GM12878 (cell line): ENCODE results near the gene NFATC1.

Source experiments
- BHLHE40 ChIP-seq, 2 experiments: fragments of 450-650 bp in 1 of 2; IDR thresholded peaks; 2 replicates each; pipeline ENCODE4 v1.6.1; 2011 to 2017; ENCODE audit warnings: low read depth in 2 of 2, borderline replicate concordance in 1 of 2, improper control_type of control experiment in 1 of 2, low read length in 1 of 2, mild to moderate bottlenecking in 1 of 2
- CEBPZ ChIP-seq: fragments of 150-350 bp; IDR thresholded peaks from 2 replicates; pipeline ENCODE4 v1.6.1; 2016; ENCODE audit warnings: low read depth, low read length
- EZH2 ChIP-seq: IDR thresholded peaks from 2 replicates; pipeline ENCODE4 v1.6.1; 2012; ENCODE audit warnings: low read depth, mild to moderate bottlenecking, control low read depth, inconsistent platforms, low read length, borderline replicate concordance; ENCODE audit not compliant: control insufficient read depth
- FOXM1 ChIP-seq: IDR thresholded peaks from 2 replicates; pipeline ENCODE4 v1.6.1; 2012; ENCODE audit warnings: low read depth, mild to moderate bottlenecking, inconsistent platforms, low read length, moderate library complexity
- GATAD2B ChIP-seq: fragments of 450-650 bp; conservative IDR thresholded peaks from 2 replicates; pipeline ENCODE4 v1.6.1; 2017; ENCODE audit warnings: low read depth, mild to moderate bottlenecking, moderate library complexity
- HDAC6 ChIP-seq: fragments of 200-600 bp; sonication (generic); IDR thresholded peaks from one replicate; pipeline ENCODE4 v1.8.0; 2017; ENCODE audit warnings: antibody characterized with exemption; ENCODE audit not compliant: unreplicated experiment
- MEF2B ChIP-seq: fragments of 450-650 bp; IDR thresholded peaks from 2 replicates; pipeline ENCODE4 v1.6.1; 2018; ENCODE audit warnings: mild to moderate bottlenecking, moderate library complexity; ENCODE audit not compliant: partially characterized antibody, poor library complexity, severe bottlenecking
- POLR2A ChIP-seq: IDR thresholded peaks from 2 replicates; pipeline ENCODE4 v1.6.1; 2011; ENCODE audit warnings: low read depth, mild to moderate bottlenecking, low read length
- SMAD1 ChIP-seq: fragments of 450-650 bp; IDR thresholded peaks from 2 replicates; pipeline ENCODE4 v1.6.1; 2018; ENCODE audit warnings: mild to moderate bottlenecking, low read depth; ENCODE audit not compliant: partially characterized antibody
- TF ChIP-seq, protein P1 (sequence below), 3 experiments: IDR thresholded peaks in 2 of 3; conservative IDR thresholded peaks in 1 of 3; 2 replicates each; pipeline ENCODE4 v1.5.1; 2011; ENCODE audit warnings: low read depth in 3 of 3, low read length in 3 of 3, mild to moderate bottlenecking in 3 of 3, control low read depth in 2 of 3, moderate library complexity in 2 of 3, inconsistent platforms in 1 of 3, mixed read lengths in 1 of 3; ENCODE audit not compliant: control insufficient read depth in 2 of 3, insufficient read depth in 1 of 3; ENCODE audit errors: extremely low read depth in 1 of 3

DNA sequence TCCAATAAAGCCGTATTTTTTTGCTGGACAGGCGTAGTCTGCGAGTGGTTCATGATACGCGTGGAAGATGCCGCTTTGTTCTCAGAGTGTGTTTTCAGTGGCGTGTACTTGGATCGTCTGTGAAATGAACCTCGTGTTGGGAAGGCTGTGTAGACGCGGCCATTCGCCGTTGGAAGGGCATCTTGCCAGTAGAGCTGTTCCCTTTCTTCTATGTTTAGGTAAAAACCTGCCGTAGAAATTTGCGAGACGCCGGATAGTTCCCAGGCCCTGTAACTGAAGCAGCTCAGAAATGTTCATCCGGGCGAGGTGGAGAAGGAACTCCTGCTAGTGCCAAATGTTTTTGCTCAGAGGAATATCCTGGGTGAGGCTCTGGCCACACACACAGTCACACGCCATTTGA lies 133.6 kb downstream of the NFATC1 start:
- TF ChIP-seq, protein P1, sequence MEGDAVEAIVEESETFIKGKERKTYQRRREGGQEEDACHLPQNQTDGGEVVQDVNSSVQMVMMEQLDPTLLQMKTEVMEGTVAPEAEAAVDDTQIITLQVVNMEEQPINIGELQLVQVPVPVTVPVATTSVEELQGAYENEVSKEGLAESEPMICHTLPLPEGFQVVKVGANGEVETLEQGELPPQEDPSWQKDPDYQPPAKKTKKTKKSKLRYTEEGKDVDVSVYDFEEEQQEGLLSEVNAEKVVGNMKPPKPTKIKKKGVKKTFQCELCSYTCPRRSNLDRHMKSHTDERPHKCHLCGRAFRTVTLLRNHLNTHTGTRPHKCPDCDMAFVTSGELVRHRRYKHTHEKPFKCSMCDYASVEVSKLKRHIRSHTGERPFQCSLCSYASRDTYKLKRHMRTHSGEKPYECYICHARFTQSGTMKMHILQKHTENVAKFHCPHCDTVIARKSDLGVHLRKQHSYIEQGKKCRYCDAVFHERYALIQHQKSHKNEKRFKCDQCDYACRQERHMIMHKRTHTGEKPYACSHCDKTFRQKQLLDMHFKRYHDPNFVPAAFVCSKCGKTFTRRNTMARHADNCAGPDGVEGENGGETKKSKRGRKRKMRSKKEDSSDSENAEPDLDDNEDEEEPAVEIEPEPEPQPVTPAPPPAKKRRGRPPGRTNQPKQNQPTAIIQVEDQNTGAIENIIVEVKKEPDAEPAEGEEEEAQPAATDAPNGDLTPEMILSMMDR (IDR thresholded peaks at IDR 0.05 in 2 of 3, conservative IDR thresholded peaks at IDR 0.05 in 1 of 3; ENCODE audit: control insufficient read depth in 2 of 3, extremely low read depth in 1 of 3, insufficient read depth in 1 of 3, low read depth in 3 of 3, low read length in 3 of 3): no peak
- TF ChIP-seq MEF2B: no peak
- no peak for TF ChIP-seq GATAD2B
- TF ChIP-seq FOXM1: no peak
- no peak for TF ChIP-seq BHLHE40 (IDR thresholded peaks at IDR 0.05; ENCODE audit: borderline replicate concordance in 1 of 2, low read depth in 2 of 2, low read length in 1 of 2)
- TF ChIP-seq SMAD1: no peak
- TF ChIP-seq CEBPZ: no peak
- no peak for TF ChIP-seq EZH2
- TF ChIP-seq POLR2A: no peak
- TF ChIP-seq HDAC6: no peak
